ENCODE data around the gene TNFAIP6.

TNFAIP6 gene

GRCh38 chr2:151409601-151410484 lies 52.5 kb downstream of the TNFAIP6 start, which contains the start of gene RIF1:
Gene RIF1 (plus strand): TSS chr2:151409902. CDS start chr2:151410424, 522 bp downstream.
- in situ Hi-C loops (cut with MboI; ENCODE audit: low sequenced_read_pairs): loop anchor here (25.0 kb wide), 1 partner anchor 123 kb away; the partner anchor contains the start of gene NMI

GRCh38 chr2:151410485-151410834 lies 53.1 kb downstream of the TNFAIP6 start:
- in situ Hi-C loops (cut with MboI; ENCODE audit: low sequenced_read_pairs): loop anchor here (25.0 kb wide), 1 partner anchor 123 kb away; the partner anchor contains the start of gene NMI

DNA sequence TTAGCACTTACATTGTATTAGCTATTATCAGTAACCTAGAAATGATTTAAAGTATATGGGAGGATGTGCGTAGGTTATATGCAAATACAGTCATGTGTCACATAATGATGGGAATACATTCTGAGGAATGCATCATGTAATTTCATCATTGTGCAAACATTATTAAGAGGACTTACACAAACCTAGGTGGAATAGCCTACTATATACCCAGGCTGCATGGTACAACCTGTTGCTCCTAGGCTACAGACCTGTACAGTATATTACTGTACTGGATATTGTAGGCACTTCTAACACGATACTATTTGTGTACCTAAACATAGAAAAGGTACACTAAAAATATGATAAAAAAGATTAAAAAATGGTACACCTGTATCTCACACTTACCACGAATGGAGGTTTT lies 60.3 kb downstream of the TNFAIP6 start:
- in situ Hi-C loops (cut with MboI; ENCODE audit: low sequenced_read_pairs): loop anchor here (25.0 kb wide), 1 partner anchor 130 kb away; the partner anchor contains the start of gene NMI

DNA sequence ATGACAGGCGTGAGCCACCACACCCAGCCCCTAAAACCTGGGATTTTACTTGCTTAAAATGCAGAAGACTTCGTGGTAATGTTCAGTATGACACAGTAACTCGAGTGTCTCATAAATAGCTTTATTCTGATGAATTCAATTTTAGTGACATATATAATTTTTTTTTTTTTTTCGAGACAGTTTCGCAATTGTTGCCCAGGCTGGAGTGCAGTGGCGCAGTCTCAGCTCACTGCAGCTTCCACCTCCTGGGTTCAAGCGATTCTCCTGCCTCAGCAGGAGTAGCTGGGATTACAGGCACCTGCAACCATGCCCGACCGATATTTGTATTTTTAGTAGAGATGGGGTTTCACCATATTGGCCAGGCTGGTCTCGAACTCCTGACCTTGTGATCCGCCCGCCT lies 64.3 kb downstream of the TNFAIP6 start:
- in situ Hi-C loops (cut with MboI; ENCODE audit: low sequenced_read_pairs): loop anchor here (25.0 kb wide), 1 partner anchor 134 kb away; the partner anchor contains the start of gene NMI

DNA sequence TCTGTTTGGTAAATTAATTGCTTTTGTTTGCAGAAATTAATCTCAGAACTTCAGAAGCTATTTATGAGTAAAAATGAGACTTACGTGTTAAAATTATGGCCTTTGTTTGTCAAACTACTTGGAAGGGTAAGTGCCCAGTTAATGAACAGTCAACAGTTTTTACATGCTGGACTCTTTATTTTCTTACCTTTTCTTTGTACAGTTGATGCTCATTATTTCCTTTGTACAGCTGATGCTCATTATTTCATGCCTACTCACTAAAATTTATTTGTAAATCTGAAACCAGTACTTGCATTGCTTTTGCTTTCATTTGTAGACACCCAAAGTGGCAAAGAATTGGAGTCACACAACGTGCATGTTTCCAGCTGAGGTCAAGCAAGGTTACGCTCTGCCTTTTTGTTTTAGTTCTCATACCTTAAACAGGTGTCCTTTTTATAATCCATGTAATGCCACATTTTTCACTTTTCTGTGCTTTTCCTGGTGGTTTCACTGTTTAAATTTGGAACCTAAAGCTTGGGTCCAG lies 65.6 kb downstream of the TNFAIP6 start:
- in situ Hi-C loops (cut with MboI; ENCODE audit: low sequenced_read_pairs): loop anchor here (25.0 kb wide), 1 partner anchor 136 kb away; the partner anchor contains the start of gene NMI

DNA sequence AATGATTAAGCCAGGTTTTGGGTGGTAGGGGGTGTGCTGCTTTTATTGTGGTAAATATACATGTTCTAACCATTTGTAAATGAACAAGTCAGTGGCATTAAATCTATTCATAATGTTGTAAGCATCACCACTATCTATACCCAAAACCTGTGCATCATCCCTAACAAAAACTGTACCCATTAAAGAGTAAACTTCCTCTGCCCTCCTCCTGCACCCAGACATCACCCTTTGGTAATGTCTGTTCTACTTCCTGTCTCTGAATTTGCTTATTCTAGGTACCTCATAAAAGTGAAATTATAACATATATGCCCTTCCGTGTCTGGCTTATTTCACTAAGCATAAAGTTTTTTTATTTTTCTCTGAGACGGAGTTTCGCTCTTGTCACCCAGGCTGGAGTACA lies 66.4 kb downstream of the TNFAIP6 start:
- in situ Hi-C loops (cut with MboI; ENCODE audit: low sequenced_read_pairs): loop anchor here (25.0 kb wide), 1 partner anchor 136 kb away; the partner anchor contains the start of gene NMI

All from HL-60/S4 treated with retinoic acid at 250 ng/mL for 4 days and 3 days (cell line).